ENCODE results near the gene CCBE1.

Gene CCBE1

GRCh38 chr18:59481436-59481835 lies 215.8 kb downstream of the CCBE1 start:
- Histone ChIP-seq H3K36me3 (ENCODE audit: insufficient read depth, low read length) (no peaks in the 10 kb centered on the region), H3K4me3 (ENCODE audit: low read depth, low read length) (no peak overlapping the region), H3K27ac (ENCODE audit: low read depth, low read length) (no peak overlapping the region), H3K4me1 (ENCODE audit: control insufficient read depth, insufficient read depth, low read length, unreplicated experiment) (peaks cover 32% of the 10 kb centered on the region), H2AFZ (ENCODE audit: low read length, unreplicated experiment) (no peak overlapping the region), H3K27me3 (ENCODE audit: insufficient read depth, low read length) (no peaks in the 10 kb centered on the region), H3K79me2 (ENCODE audit: control insufficient read depth, insufficient read depth, low read length, unreplicated experiment) (peaks cover 30% of the 10 kb centered on the region)

DNA sequence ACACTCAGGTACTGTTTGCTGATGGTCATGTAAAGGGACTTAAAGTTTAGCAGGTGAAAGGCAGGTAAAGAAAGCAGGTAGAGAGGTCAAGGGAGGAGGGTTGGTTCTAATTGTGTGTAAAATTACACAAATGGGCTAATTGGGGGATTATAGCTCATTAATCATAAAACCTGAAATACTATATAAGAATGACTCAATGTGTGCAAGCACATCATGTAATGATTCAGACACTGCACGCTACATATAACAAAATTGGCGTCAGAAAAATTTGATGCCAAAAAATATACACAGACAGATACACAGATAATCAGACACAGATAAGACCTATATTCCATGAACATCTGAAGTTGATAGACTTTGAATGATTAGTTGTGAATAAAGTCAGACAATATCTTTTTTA lies 217.4 kb downstream of the CCBE1 start:
- no peak overlapping the region for H3K4me3 ChIP-seq (ENCODE audit: low read depth, low read length)
- peaks cover 18% of the 10 kb centered on the region for H3K4me1 ChIP-seq (ENCODE audit: control insufficient read depth, insufficient read depth, low read length, unreplicated experiment)
- no peaks in the 10 kb centered on the region for H3K27me3 ChIP-seq (ENCODE audit: insufficient read depth, low read length)

GRCh38 chr18:59478591-59478990 lies 218.6 kb downstream of the CCBE1 start:
- peaks cover 12% of the 10 kb centered on the region for H3K79me2 ChIP-seq (ENCODE audit: control insufficient read depth, insufficient read depth, low read length, unreplicated experiment)
- H2AFZ ChIP-seq (ENCODE audit: low read length, unreplicated experiment): no peak overlapping the region
- no peaks in the 10 kb centered on the region for H3K36me3 ChIP-seq (ENCODE audit: insufficient read depth, low read length)
- H3K27ac ChIP-seq (ENCODE audit: low read depth, low read length): no peak overlapping the region
- peaks cover 10% of the 10 kb centered on the region for H3K4me1 ChIP-seq (ENCODE audit: control insufficient read depth, insufficient read depth, low read length, unreplicated experiment)
- H3K27me3 ChIP-seq (ENCODE audit: insufficient read depth, low read length): no peaks in the 10 kb centered on the region
- H3K4me3 ChIP-seq (ENCODE audit: low read depth, low read length): no peak overlapping the region

More for the DNA sequence above, 217.4 kb downstream of the CCBE1 start:
- H3K79me2 ChIP-seq (ENCODE audit: control insufficient read depth, insufficient read depth, low read length, unreplicated experiment): peaks cover 22% of the 10 kb centered on the region
- H2AFZ ChIP-seq (ENCODE audit: low read length, unreplicated experiment): no peak overlapping the region
- H3K36me3 ChIP-seq (ENCODE audit: insufficient read depth, low read length): no peaks in the 10 kb centered on the region
- no peak overlapping the region for H3K27ac ChIP-seq (ENCODE audit: low read depth, low read length)

DNA sequence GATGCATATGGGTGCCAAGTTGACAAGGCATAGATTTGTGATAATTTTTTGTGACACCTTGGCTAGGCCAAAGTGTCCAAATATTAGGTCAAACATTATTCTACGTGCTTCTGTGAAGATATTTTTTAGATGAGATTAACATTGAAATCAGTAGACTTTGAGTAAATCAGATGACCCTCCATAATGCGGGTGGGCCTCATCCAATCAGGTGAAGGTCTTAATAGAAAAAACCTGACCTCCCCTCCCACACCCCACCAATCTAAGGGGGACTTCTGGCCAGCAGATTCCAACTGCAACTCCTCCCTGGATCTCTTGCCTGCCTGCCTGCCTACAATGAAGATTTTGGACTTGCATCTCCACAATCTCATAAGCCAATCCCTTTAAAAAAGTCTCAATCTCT lies 219.4 kb downstream of the CCBE1 start:
- H3K79me2 ChIP-seq (ENCODE audit: control insufficient read depth, insufficient read depth, low read length, unreplicated experiment): peaks cover 9% of the 10 kb centered on the region
- H3K27me3 ChIP-seq (ENCODE audit: insufficient read depth, low read length): no peaks in the 10 kb centered on the region
- H2AFZ ChIP-seq (ENCODE audit: low read length, unreplicated experiment): no peak overlapping the region
- H3K36me3 ChIP-seq (ENCODE audit: insufficient read depth, low read length): no peaks in the 10 kb centered on the region; the same call in 1 of the 2 replicates
- no peak overlapping the region for H3K27ac ChIP-seq (ENCODE audit: low read depth, low read length)
- no peak overlapping the region for H3K4me3 ChIP-seq (ENCODE audit: low read depth, low read length)
- H3K4me1 ChIP-seq (ENCODE audit: control insufficient read depth, insufficient read depth, low read length, unreplicated experiment): peaks cover 10% of the 10 kb centered on the region

DNA sequence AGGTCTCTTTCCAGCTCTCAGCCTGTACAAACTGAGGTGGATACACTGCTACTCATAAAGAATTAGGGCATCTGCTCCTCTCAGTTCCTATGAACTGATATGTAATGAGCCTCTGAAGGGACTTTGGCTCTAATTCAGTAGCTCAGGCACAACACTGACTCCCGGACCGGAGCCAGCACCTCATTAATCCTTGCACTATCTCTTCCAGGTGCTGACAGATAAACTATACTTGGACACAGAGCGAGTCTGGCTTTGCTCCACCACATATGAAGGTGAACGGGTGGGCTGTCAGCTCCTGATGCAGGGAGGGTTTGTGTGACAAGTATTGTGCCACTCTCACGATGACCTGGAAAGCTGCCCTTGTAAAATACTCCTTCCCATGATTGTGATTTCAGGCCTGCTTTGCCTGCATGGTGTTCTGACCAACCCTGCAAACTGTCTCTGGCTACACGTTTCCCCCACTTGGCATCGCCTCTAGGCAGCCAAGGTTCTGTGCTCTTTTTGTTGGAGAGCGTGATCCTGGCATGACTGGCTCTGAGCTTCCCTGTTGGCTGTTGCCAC lies 226.6 kb downstream of the CCBE1 start:
- H3K36me3 ChIP-seq (ENCODE audit: insufficient read depth, low read length): no peaks in the 10 kb centered on the region; the same call in none of the 2 replicates
- no peaks in the 10 kb centered on the region for H3K4me1 ChIP-seq (ENCODE audit: control insufficient read depth, insufficient read depth, low read length, unreplicated experiment)
- H3K27ac ChIP-seq (ENCODE audit: low read depth, low read length): no peak overlapping the region
- H3K79me2 ChIP-seq (ENCODE audit: control insufficient read depth, insufficient read depth, low read length, unreplicated experiment): no peaks in the 10 kb centered on the region
- no peaks in the 10 kb centered on the region for H3K27me3 ChIP-seq (ENCODE audit: insufficient read depth, low read length)
- no peak overlapping the region for H2AFZ ChIP-seq (ENCODE audit: low read length, unreplicated experiment)
- no peak overlapping the region for H3K4me3 ChIP-seq (ENCODE audit: low read depth, low read length)

DNA sequence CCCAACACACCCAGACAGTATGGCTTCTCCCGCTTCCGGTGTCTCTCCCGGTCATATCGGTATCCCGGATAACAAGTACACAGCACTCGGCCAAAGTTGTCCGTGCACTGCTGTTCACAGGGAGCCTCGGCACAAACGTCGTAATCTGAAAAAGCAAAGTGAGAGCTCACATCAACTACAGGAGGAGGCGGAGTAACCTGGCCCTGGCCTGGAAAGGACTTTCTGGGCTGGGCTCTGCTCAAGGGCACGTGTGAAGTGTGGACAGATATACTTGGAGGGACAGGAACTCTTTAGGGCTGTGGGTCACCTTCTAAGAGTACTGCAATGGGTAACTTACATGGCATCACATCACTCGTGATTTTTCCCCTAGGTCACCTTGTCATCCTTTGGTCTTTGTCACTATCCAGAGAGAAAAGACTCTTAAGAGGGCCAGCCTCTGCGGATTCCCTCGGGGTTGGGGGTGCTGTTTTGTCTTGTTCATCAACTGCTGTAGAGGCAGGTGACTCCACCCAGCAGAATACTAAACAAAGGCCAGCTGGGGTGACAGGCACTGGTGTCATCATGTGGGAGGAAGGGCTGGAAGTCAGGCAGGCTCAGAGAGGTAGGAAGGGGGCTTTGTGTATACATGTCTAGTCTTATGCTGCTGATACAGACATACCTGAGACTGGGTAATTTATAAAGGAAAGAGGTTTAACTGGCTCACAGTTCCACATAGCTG lies 227.6 kb downstream of the CCBE1 start:
- Histone ChIP-seq H3K4me3 (ENCODE audit: low read depth, low read length) (no peak overlapping the region), H3K79me2 (ENCODE audit: control insufficient read depth, insufficient read depth, low read length, unreplicated experiment) (no peaks in the 10 kb centered on the region), H2AFZ (ENCODE audit: low read length, unreplicated experiment) (no peak overlapping the region), H3K36me3 (ENCODE audit: insufficient read depth, low read length) (no peaks in the 10 kb centered on the region; the same call in none of the 2 replicates), H3K27me3 (ENCODE audit: insufficient read depth, low read length) (no peaks in the 10 kb centered on the region), H3K4me1 (ENCODE audit: control insufficient read depth, insufficient read depth, low read length, unreplicated experiment) (no peaks in the 10 kb centered on the region), H3K27ac (ENCODE audit: low read depth, low read length) (no peak overlapping the region)

GRCh38 chr18:59468821-59469220 lies 228.4 kb downstream of the CCBE1 start:
- H3K27me3 ChIP-seq (ENCODE audit: insufficient read depth, low read length): no peaks in the 10 kb centered on the region
- no peaks in the 10 kb centered on the region for H3K4me1 ChIP-seq (ENCODE audit: control insufficient read depth, insufficient read depth, low read length, unreplicated experiment)
- H3K79me2 ChIP-seq (ENCODE audit: control insufficient read depth, insufficient read depth, low read length, unreplicated experiment): no peaks in the 10 kb centered on the region
- no peak overlapping the region for H3K27ac ChIP-seq (ENCODE audit: low read depth, low read length)
- no peak overlapping the region for H3K4me3 ChIP-seq (ENCODE audit: low read depth, low read length)
- no peaks in the 10 kb centered on the region; the same call in none of the 2 replicates for H3K36me3 ChIP-seq (ENCODE audit: insufficient read depth, low read length)
- no peak overlapping the region for H2AFZ ChIP-seq (ENCODE audit: low read length, unreplicated experiment)

GRCh38 chr18:59467497-59467896 lies 229.7 kb downstream of the CCBE1 start:
- H3K4me1 ChIP-seq (ENCODE audit: control insufficient read depth, insufficient read depth, low read length, unreplicated experiment): no peaks in the 10 kb centered on the region
- no peaks in the 10 kb centered on the region; the same call in 1 of the 2 replicates for H3K36me3 ChIP-seq (ENCODE audit: insufficient read depth, low read length)
- no peak overlapping the region for H3K4me3 ChIP-seq (ENCODE audit: low read depth, low read length)
- H3K79me2 ChIP-seq (ENCODE audit: control insufficient read depth, insufficient read depth, low read length, unreplicated experiment): no peaks in the 10 kb centered on the region
- no peak overlapping the region for H3K27ac ChIP-seq (ENCODE audit: low read depth, low read length)
- H2AFZ ChIP-seq (ENCODE audit: low read length, unreplicated experiment): no peak overlapping the region
- no peaks in the 10 kb centered on the region for H3K27me3 ChIP-seq (ENCODE audit: insufficient read depth, low read length)

- no peak overlapping the region for H3K27ac ChIP-seq (ENCODE audit: low read depth, low read length)
- no peak overlapping the region for H2AFZ ChIP-seq (ENCODE audit: low read length, unreplicated experiment)
- no peak overlapping the region for H3K4me3 ChIP-seq (ENCODE audit: low read depth, low read length)
- no peaks in the 10 kb centered on the region for H3K79me2 ChIP-seq (ENCODE audit: control insufficient read depth, insufficient read depth, low read length, unreplicated experiment)
- no peaks in the 10 kb centered on the region; the same call in 1 of the 2 replicates for H3K36me3 ChIP-seq (ENCODE audit: insufficient read depth, low read length)
- H3K4me1 ChIP-seq (ENCODE audit: control insufficient read depth, insufficient read depth, low read length, unreplicated experiment): no peaks in the 10 kb centered on the region
- H3K27me3 ChIP-seq (ENCODE audit: insufficient read depth, low read length): no peaks in the 10 kb centered on the region
These were observed 230.2 kb downstream of the CCBE1 start for GRCh38 chr18:59466980-59467379.

DNA sequence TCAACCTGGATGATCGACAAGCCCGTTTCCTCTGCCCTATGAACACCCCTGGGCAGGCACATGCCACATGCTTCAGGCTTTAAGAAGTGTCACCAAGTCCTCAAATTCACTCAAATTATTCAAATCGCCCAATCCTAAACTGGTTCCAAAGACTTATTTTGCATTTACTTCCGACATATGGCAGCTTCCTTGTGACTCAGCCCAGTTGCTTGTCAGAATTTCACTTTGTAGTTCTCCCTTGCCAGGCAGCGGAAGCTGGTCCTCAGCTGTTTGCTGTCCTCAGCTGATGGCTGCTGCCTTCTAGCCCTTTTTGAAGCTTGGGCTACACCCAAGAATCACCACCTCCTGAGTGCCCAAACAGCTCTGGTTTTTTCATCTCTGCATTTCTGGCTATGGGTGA lies 232.7 kb downstream of the CCBE1 start:
- Histone ChIP-seq H3K4me3 (ENCODE audit: low read depth, low read length) (no peak overlapping the region), H3K36me3 (ENCODE audit: insufficient read depth, low read length) (no peaks in the 10 kb centered on the region; the same call in 1 of the 2 replicates), H3K4me1 (ENCODE audit: control insufficient read depth, insufficient read depth, low read length, unreplicated experiment) (peaks cover 10% of the 10 kb centered on the region), H3K27ac (ENCODE audit: low read depth, low read length) (no peak overlapping the region), H3K27me3 (ENCODE audit: insufficient read depth, low read length) (no peaks in the 10 kb centered on the region), H2AFZ (ENCODE audit: low read length, unreplicated experiment) (no peak overlapping the region), H3K79me2 (ENCODE audit: control insufficient read depth, insufficient read depth, low read length, unreplicated experiment) (no peaks in the 10 kb centered on the region)

DNA sequence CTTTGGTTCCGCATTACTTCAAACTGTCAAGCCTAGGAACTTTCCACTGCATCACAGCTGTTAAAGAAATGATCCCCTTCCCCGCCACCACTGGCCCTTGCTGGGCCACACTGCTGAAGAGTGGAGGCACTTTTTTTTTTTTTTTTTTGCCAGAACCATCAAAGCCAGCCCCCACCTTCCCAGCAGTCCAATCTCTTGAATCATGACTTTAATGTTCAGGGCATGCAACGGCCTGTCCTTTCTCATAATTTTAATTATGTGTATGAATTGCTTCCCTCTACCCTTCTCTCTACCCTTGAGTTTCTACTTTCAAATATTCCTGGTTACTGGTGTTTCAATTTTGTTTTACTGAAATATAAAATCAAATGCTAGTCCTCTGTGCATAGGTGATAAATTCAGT lies 236.1 kb downstream of the CCBE1 start:
- Histone ChIP-seq H3K79me2 (ENCODE audit: control insufficient read depth, insufficient read depth, low read length, unreplicated experiment) (no peaks in the 10 kb centered on the region), H3K27me3 (ENCODE audit: insufficient read depth, low read length) (no peaks in the 10 kb centered on the region), H3K4me3 (ENCODE audit: low read depth, low read length) (no peak overlapping the region), H3K27ac (ENCODE audit: low read depth, low read length) (no peak overlapping the region), H2AFZ (ENCODE audit: low read length, unreplicated experiment) (no peak overlapping the region), H3K36me3 (ENCODE audit: insufficient read depth, low read length) (peaks cover 6% of the 10 kb centered on the region; the same call in 1 of the 2 replicates), H3K4me1 (ENCODE audit: control insufficient read depth, insufficient read depth, low read length, unreplicated experiment) (peaks cover 10% of the 10 kb centered on the region)
